OCI-LY1 (cell line): ENCODE data around the gene NSD2.

Experiments
- CTCF ChIP-seq: fragments of 200-600 bp; sonication (generic), shearing (Covaris generic); IDR thresholded peaks from 2 replicates; pipeline ENCODE4 v1.5.1; 2017; ENCODE audit warnings: mild to moderate bottlenecking, antibody characterized with exemption, low read length, moderate library complexity, mixed read lengths
- EZH2 ChIP-seq: fragments of 200-600 bp; sonication (generic), shearing (Covaris generic); IDR thresholded peaks from 2 replicates; pipeline ENCODE4 v1.8.0; 2017; ENCODE audit warnings: borderline replicate concordance, mixed run types, mild to moderate bottlenecking, antibody characterized with exemption, low read length, moderate library complexity, mixed read lengths

- TF ChIP-seq CTCF (no peak), EZH2 (no peak)
Measured at GRCh38 chr4:1959104-1959384, 87.9 kb downstream of the NSD2 start.
